DMS 273 treated with DMSO at 0.1 percent for 48 hours (cell line): ENCODE measurements around the gene RPS6KA3.
"Not testable (repeated sequence)": the region's sequence is repeated elsewhere in the genome, so short reads cannot be mapped to it uniquely, and the experiment has no call there.

ENCODE experiments used
- DNase-seq: peaks from one replicate; lab custom pipeline; 2025; lab: John Stamatoyannopoulos, UW

RPS6KA3 gene

GRCh38 chrX:20143111-20143510 is 123.6 kb downstream of the RPS6KA3 start:
- no peak for DNase-seq

GRCh38 chrX:20141281-20142220 is 125.2 kb downstream of the RPS6KA3 start, which contains the start of gene EIF1AX:
Gene EIF1AX (minus strand): TSS chrX:20141838. CDS start chrX:20141640, 198 bp downstream.
- DNase-seq = peak; percentile 99

GRCh38 chrX:20140420-20140819 is 126.3 kb downstream of the RPS6KA3 start:
- DNase-seq = peak; percentile 16

GRCh38 chrX:20139966-20140365 is 126.7 kb downstream of the RPS6KA3 start:
- DNase-seq = no peak

- no peak for DNase-seq
Observed at GRCh38 chrX:20135944-20136343, 130.8 kb downstream of the RPS6KA3 start.

GRCh38 chrX:20132666-20133065 is 134.0 kb downstream of the RPS6KA3 start:
- no peak for DNase-seq

- no peak for DNase-seq
Observed at GRCh38 chrX:20130357-20130756, 136.4 kb downstream of the RPS6KA3 start.

- no peak for DNase-seq
Observed at GRCh38 chrX:20129547-20129946, 137.2 kb downstream of the RPS6KA3 start.

- no peak for DNase-seq
Observed at GRCh38 chrX:20128670-20129069, 138.0 kb downstream of the RPS6KA3 start.

GRCh38 chrX:20127440-20127839 is 139.3 kb downstream of the RPS6KA3 start:
- not testable (repeated sequence) for DNase-seq

GRCh38 chrX:20126833-20127232 is 139.9 kb downstream of the RPS6KA3 start:
- DNase-seq = not testable (repeated sequence)

- DNase-seq = no peak
Observed at GRCh38 chrX:20124964-20125363, 141.7 kb downstream of the RPS6KA3 start.

GRCh38 chrX:20118065-20118824 is 148.5 kb downstream of the RPS6KA3 start:
- DNase-seq = no peak

GRCh38 chrX:20116577-20117240 is 150.0 kb downstream of the RPS6KA3 start, which contains the start of gene MAP7D2:
Gene MAP7D2 (minus strand): TSS chrX:20116907. CDS start chrX:20116879, 28 bp downstream.
- DNase-seq = no peak

- no peak for DNase-seq
Observed at GRCh38 chrX:20116087-20116576, 150.6 kb downstream of the RPS6KA3 start.

- DNase-seq = no peak
Observed at GRCh38 chrX:20112022-20112774, 154.5 kb downstream of the RPS6KA3 start.

GRCh38 chrX:20111271-20111670 is 155.4 kb downstream of the RPS6KA3 start:
- no peak for DNase-seq

GRCh38 chrX:20101934-20102581 is 164.7 kb downstream of the RPS6KA3 start:
- no peak for DNase-seq
